Osteocyte (in vitro differentiated cells): ENCODE measurements around the gene HECTD1. TPM values are rescaled to one million over a fixed set of nuclear protein-coding genes. Genes with fewer than 3 reads are reported as not detected.
"Not testable (repeated sequence)": the region's sequence is repeated elsewhere in the genome, so short reads cannot be mapped to it uniquely, and the experiment has no call there.

Experiments
- DNase-seq: peaks from one replicate; pipeline ENCODE4 v3.0.0; 2021; ENCODE audit warnings: mixed read lengths; ENCODE audit not compliant: unreplicated experiment; ENCODE audit errors: extremely low spot score
- H3K27ac Mint-ChIP-seq: one replicate; pipeline ENCODE4 v1.8.0; 2021; ENCODE audit warnings: mild to moderate bottlenecking, mixed read lengths; ENCODE audit not compliant: unreplicated experiment
- H3K27me3 Mint-ChIP-seq: one replicate; pipeline ENCODE4 v1.8.0; 2021; ENCODE audit warnings: mixed read lengths; ENCODE audit not compliant: unreplicated experiment
- H3K36me3 Mint-ChIP-seq: one replicate; pipeline ENCODE4 v1.8.0; 2021; ENCODE audit warnings: mixed read lengths; ENCODE audit not compliant: unreplicated experiment
- H3K4me1 Mint-ChIP-seq: one replicate; pipeline ENCODE4 v1.8.0; 2021; ENCODE audit warnings: mixed read lengths; ENCODE audit not compliant: unreplicated experiment
- H3K4me3 Mint-ChIP-seq: one replicate; pipeline ENCODE4 v1.8.0; 2021; ENCODE audit warnings: mild to moderate bottlenecking, moderate library complexity, mixed read lengths; ENCODE audit not compliant: unreplicated experiment
- H3K9me3 Mint-ChIP-seq: one replicate; pipeline ENCODE4 v1.8.0; 2021; ENCODE audit warnings: mixed read lengths; ENCODE audit not compliant: unreplicated experiment
- CTCF ChIP-seq: fragments of 200-600 bp; sonication (generic); IDR thresholded peaks from 2 replicates; pipeline ENCODE4 v1.5.0; 2021; ENCODE audit warnings: antibody characterized with exemption, mild to moderate bottlenecking, moderate library complexity
- total RNA-seq: library from RNA; stranded (reverse); gene quantifications from 2 replicates; pipeline ENCODE4 v1.2.1, GENCODE V29; 2021

HECTD1 gene
- total RNA-seq, 1 donor from 2014 or later, result 175 TPM

- Mint-ChIP-seq H3K4me3 (no peak overlapping the region), H3K27ac (no peak overlapping the region), H3K36me3 (peaks cover 31% of the 10 kb centered on the region), H3K4me1 (peaks cover 51% of the 10 kb centered on the region), H3K9me3 (no peaks in the 10 kb centered on the region), H3K27me3 (no peaks in the 10 kb centered on the region)
- DNase-seq, result no peak
- TF ChIP-seq CTCF, result no peak
Measured at GRCh38 chr14:31200702-31200990, 6.9 kb downstream of the HECTD1 start.

GRCh38 chr14:31197671-31198070, 9.9 kb downstream of the HECTD1 start:
- H3K36me3 Mint-ChIP-seq, result peaks cover 25% of the 10 kb centered on the region
- DNase-seq, result peak; percentile 4
- peaks cover 56% of the 10 kb centered on the region for H3K4me1 Mint-ChIP-seq
- H3K9me3 Mint-ChIP-seq, result no peaks in the 10 kb centered on the region
- no peak for TF ChIP-seq CTCF
- H3K27ac Mint-ChIP-seq, result peak overlapping the region; percentile 19
- no peak overlapping the region for H3K4me3 Mint-ChIP-seq
- H3K27me3 Mint-ChIP-seq, result no peaks in the 10 kb centered on the region

- Mint-ChIP-seq H3K27ac (peak overlapping the region; percentile 5), H3K4me3 (no peak overlapping the region), H3K4me1 (peaks cover 56% of the 10 kb centered on the region), H3K27me3 (no peaks in the 10 kb centered on the region), H3K9me3 (no peaks in the 10 kb centered on the region), H3K36me3 (peaks cover 29% of the 10 kb centered on the region)
- no peak for DNase-seq
- no peak for TF ChIP-seq CTCF
Measured at GRCh38 chr14:31196839-31197492, 10.6 kb downstream of the HECTD1 start.

GRCh38 chr14:31194661-31195060, 12.9 kb downstream of the HECTD1 start:
- peaks cover 27% of the 10 kb centered on the region for H3K36me3 Mint-ChIP-seq
- DNase-seq, result no peak
- no peaks in the 10 kb centered on the region for H3K9me3 Mint-ChIP-seq
- peak overlapping the region; percentile 50 for H3K27ac Mint-ChIP-seq
- peaks cover 47% of the 10 kb centered on the region for H3K4me1 Mint-ChIP-seq
- H3K27me3 Mint-ChIP-seq, result no peaks in the 10 kb centered on the region
- no peak overlapping the region for H3K4me3 Mint-ChIP-seq
- no peak for TF ChIP-seq CTCF

- no peak for TF ChIP-seq CTCF
- DNase-seq, result no peak
- Mint-ChIP-seq H3K27me3 (no peaks in the 10 kb centered on the region), H3K27ac (peak overlapping the region; percentile 44), H3K4me1 (peaks cover 46% of the 10 kb centered on the region), H3K36me3 (peaks cover 27% of the 10 kb centered on the region), H3K4me3 (no peak overlapping the region), H3K9me3 (no peaks in the 10 kb centered on the region)
Measured at GRCh38 chr14:31194095-31194494, 13.5 kb downstream of the HECTD1 start.

GRCh38 chr14:31192544-31192943, 15.0 kb downstream of the HECTD1 start:
- DNase-seq, H3K4me3 Mint-ChIP-seq, H3K27ac Mint-ChIP-seq, H3K9me3 Mint-ChIP-seq, H3K27me3 Mint-ChIP-seq: not testable (repeated sequence)
- H3K4me1 Mint-ChIP-seq, result peaks cover 42% of the 10 kb centered on the region
- H3K36me3 Mint-ChIP-seq, result peaks cover 25% of the 10 kb centered on the region
